AG04450 (cell line): ENCODE results near the gene DUOXA1. TPM values are rescaled to one million over a fixed set of nuclear protein-coding genes. Genes with fewer than 3 reads are reported as not detected.

ENCODE experiments used
- CTCF ChIA-PET: fragments of 300-600, 350-600 bp; formaldehyde crosslinking; extraction: SDS; loops from one replicate; lab custom pipeline; 2022; ENCODE audit warnings: antibody characterized with exemption, inconsistent platforms; lab: Charles Lee
- POLR2A ChIA-PET: fragments of 350-600 bp; formaldehyde crosslinking; extraction: SDS; loops from one replicate; lab custom pipeline; 2021; ENCODE audit warnings: antibody characterized with exemption, inconsistent platforms; lab: Yijun Ruan, JAX
- DNase-seq: peaks from one replicate; pipeline ENCODE4 v3.0.0-alpha.2; 2011; ENCODE audit warnings: low read depth, low spot score
- H3K27ac ChIP-seq: one replicate; pipeline ENCODE4 v1.5.1; 2012; ENCODE audit warnings: low read depth, low read length, control low read depth
- H3K27me3 ChIP-seq: one replicate; pipeline ENCODE4 v1.6.0; 2012; ENCODE audit warnings: low read length; ENCODE audit not compliant: control insufficient read depth, insufficient read depth
- H3K4me3 ChIP-seq: 2 replicates; pipeline ENCODE4 v1.5.1; 2011; ENCODE audit warnings: mild to moderate bottlenecking, low read depth, low read length, control low read depth
- H3K9me3 ChIP-seq: 2 replicates; pipeline ENCODE4 v1.5.1; 2012; ENCODE audit warnings: low read length; ENCODE audit not compliant: control insufficient read depth, insufficient read depth
- CTCF ChIP-seq: IDR thresholded peaks from 2 replicates; pipeline ENCODE4 v1.5.1; 2011; ENCODE audit warnings: low read depth, low read length, control low read depth, inconsistent platforms
- polyA plus RNA-seq: library from polyadenylated mRNA; depleted of rRNA; stranded (reverse); fragments of >200 nt; gene quantifications from 2 replicates; pipeline ENCODE4 v1.2.3, GENCODE V29; 2011

The DUOXA1 gene
- polyA plus RNA-seq, 1 experiment: not detected

- H3K9me3 ChIP-seq: no peaks in the 10 kb centered on the region; the same call in 1 of the 2 replicates
- peaks cover 43% of the 10 kb centered on the region for H3K27me3 ChIP-seq
- no peak overlapping the region for H3K27ac ChIP-seq
- H3K4me3 ChIP-seq: no peak overlapping the region
- ChIA-PET POLR2A (no interaction called here), CTCF (interaction anchor here (1.7 kb wide), 1 partner anchor 14 kb away, joined by 7 read pairs; no protein-coding TSS in a partner anchor)
- no peak for TF ChIP-seq CTCF
- DNase-seq: no peak
These were observed 11.0 kb upstream of the DUOXA1 start for GRCh38 chr15:45140557-45141250.

GRCh38 chr15:45139770-45140169 lies 10.1 kb upstream of the DUOXA1 start:
- Histone ChIP-seq H3K9me3 (no peaks in the 10 kb centered on the region; the same call in 1 of the 2 replicates), H3K27ac (no peak overlapping the region), H3K4me3 (no peak overlapping the region), H3K27me3 (peaks cover 44% of the 10 kb centered on the region)
- ChIA-PET POLR2A (no interaction called here), CTCF (interaction anchor here (1.7 kb wide), 1 partner anchor 13 kb away, joined by 7 read pairs; no protein-coding TSS in a partner anchor)
- TF ChIP-seq CTCF: no peak
- no peak for DNase-seq

GRCh38 chr15:45138814-45139765 lies 9.4 kb upstream of the DUOXA1 start:
- Histone ChIP-seq H3K27me3 (peaks cover 45% of the 10 kb centered on the region), H3K27ac (no peak overlapping the region), H3K4me3 (no peak overlapping the region), H3K9me3 (no peaks in the 10 kb centered on the region; the same call in 1 of the 2 replicates)
- CTCF ChIA-PET: interaction anchor here (1.7 to 2.4 kb wide), 2 partner anchors 12 kb away, joined by 7 to 8 read pairs; no protein-coding TSS in a partner anchor
- TF ChIP-seq CTCF: no peak
- POLR2A ChIA-PET: no interaction called here
- DNase-seq: no peak

- H3K4me3 ChIP-seq: no peak overlapping the region
- no peak for DNase-seq
- H3K9me3 ChIP-seq: no peaks in the 10 kb centered on the region; the same call in 1 of the 2 replicates
- H3K27me3 ChIP-seq: peaks cover 54% of the 10 kb centered on the region
- ChIA-PET CTCF (interaction anchor here (0.9 to 2.4 kb wide), 3 partner anchors 11 to 20 kb away, joined by 4 to 8 read pairs (median 8); no protein-coding TSS in a partner anchor), POLR2A (no interaction called here)
- H3K27ac ChIP-seq: no peak overlapping the region
- TF ChIP-seq CTCF: no peak
These were observed 8.0 kb upstream of the DUOXA1 start for GRCh38 chr15:45137703-45138102.
